HAP-1 (cell line): ENCODE measurements around the gene TIMP2.

Source experiments
- DNase-seq, 2 experiments: peaks; one replicate each; pipeline ENCODE4 v3.0.0-alpha.2; 2016 to 2020; ENCODE audit warnings: low spot score in 2 of 2
- H3K27me3 ChIP-seq: fragments of 250-450 bp; sonication (Bioruptor Pico); 2 replicates; pipeline ENCODE4 v1.5.1; 2020; ENCODE audit warnings: low read depth, mild to moderate bottlenecking, moderate library complexity
- H3K36me3 ChIP-seq: fragments of 250-450 bp; sonication (Bioruptor Pico); replicated peaks from 2 replicates; pipeline ENCODE4 v1.5.1; 2020; ENCODE audit warnings: mild to moderate bottlenecking
- H3K4me1 ChIP-seq: fragments of 250-450 bp; sonication (Bioruptor Pico); 2 replicates; pipeline ENCODE4 v1.5.1; 2020; ENCODE audit warnings: mild to moderate bottlenecking
- H3K4me3 ChIP-seq: fragments of 250-450 bp; sonication (Bioruptor Pico); 2 replicates; pipeline ENCODE4 v1.5.1; 2020; ENCODE audit warnings: mild to moderate bottlenecking, moderate library complexity
- H3K9me3 ChIP-seq: fragments of 250-450 bp; sonication (Bioruptor Pico); 2 replicates; pipeline ENCODE4 v1.5.1; 2020; ENCODE audit warnings: mild to moderate bottlenecking, moderate library complexity
- in situ Hi-C: fragments of 300-500 bp; cut with MboI; formaldehyde crosslinking; loops from 3 replicates; pipeline ENCODE4 v1.14.3; 2020; ENCODE audit warnings: low sequenced_read_pairs, inconsistent platforms, mixed read lengths

Gene TIMP2

DNA sequence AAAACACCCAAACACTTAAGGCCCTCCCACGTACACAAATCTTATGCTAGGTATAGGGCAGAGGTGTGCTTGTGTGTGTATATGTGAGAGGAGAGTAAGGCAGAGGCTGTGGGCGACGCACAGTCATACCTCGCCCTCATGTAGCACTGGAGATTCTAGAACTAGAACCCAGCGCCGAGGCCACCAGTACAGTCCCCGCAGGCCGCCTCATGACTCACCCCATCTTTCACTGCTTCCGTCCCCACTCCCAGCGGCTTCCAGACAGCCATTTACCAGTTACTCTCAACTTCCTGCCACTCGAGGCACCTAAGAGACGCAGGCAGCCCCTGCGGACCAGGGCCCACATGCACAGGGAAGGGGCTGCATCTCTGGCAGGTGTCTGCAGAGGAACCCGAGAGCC, 119.9 kb downstream of the TIMP2 start:
- H3K4me3 ChIP-seq, result no peak overlapping the region
- DNase-seq, result no peak
- H3K36me3 ChIP-seq, result peaks cover 66% of the 10 kb centered on the region
- no peaks in the 10 kb centered on the region for H3K9me3 ChIP-seq
- in situ Hi-C loops, result no loop called here
- no peaks in the 10 kb centered on the region for H3K27me3 ChIP-seq
- peaks cover 4% of the 10 kb centered on the region for H3K4me1 ChIP-seq

- Histone ChIP-seq H3K27me3 (no peaks in the 10 kb centered on the region), H3K4me1 (peaks cover 4% of the 10 kb centered on the region), H3K4me3 (no peak overlapping the region), H3K36me3 (peaks cover 61% of the 10 kb centered on the region), H3K9me3 (no peaks in the 10 kb centered on the region)
- in situ Hi-C loops, result no loop called here
- no peak for DNase-seq
Observed at GRCh38 chr17:78804777-78805176, 120.4 kb downstream of the TIMP2 start.

DNA sequence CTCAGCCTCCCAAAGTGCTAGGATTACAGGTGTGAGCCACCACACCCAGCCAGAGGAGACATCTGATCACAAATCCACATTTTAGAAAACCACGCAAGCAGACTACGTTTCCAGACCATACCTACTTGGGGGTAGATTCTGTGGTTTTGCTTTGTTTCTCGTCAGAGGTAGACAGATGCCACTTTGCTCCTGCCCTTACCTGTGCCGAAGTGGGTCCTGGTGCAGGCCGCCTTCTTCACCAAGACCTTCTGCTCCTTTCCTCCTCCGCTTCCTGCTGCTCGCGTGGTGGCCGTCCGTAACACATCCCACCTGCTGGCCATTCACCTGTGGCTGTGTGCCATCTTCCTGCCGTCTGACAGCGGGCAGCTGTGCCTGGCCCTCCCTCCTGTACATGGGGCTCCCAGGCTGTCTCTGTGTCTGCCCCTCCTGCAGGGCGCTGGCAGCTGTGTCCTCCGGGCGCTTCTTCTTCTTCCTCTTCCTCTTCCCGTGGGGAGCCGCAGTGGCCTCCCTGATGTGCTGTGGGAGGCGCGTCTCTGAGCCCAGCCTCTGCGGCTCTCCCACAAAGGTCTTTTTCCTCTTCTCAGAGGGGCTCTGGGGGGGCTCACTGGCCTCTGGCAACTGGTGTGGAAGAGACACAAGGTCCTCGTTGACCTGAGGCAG, 121.9 kb downstream of the TIMP2 start:
- in situ Hi-C loops, result no loop called here
- H3K36me3 ChIP-seq, result peaks cover 61% of the 10 kb centered on the region

More for the DNA sequence above, 121.9 kb downstream of the TIMP2 start:
- H3K27me3 ChIP-seq, result no peaks in the 10 kb centered on the region
- no peaks in the 10 kb centered on the region for H3K9me3 ChIP-seq
- no peak for DNase-seq
- no peaks in the 10 kb centered on the region for H3K4me1 ChIP-seq
- no peak overlapping the region for H3K4me3 ChIP-seq
